Fibroblast of mammary gland (primary cell): ENCODE measurements around the gene TNS4.
A peak's percentile ranks its signal among the peaks of the same experiment; 100 is the strongest.

Source experiments
- DNase-seq: peaks from one replicate; pipeline ENCODE4 v3.0.0-alpha.2; 2010; ENCODE audit warnings: low read depth
- H3K4me3 ChIP-seq: 2 replicates; pipeline ENCODE4 v1.5.1; 2011; ENCODE audit warnings: low read depth, mild to moderate bottlenecking, low read length, moderate library complexity; ENCODE audit not compliant: control insufficient read depth
- CTCF ChIP-seq: conservative IDR thresholded peaks from 2 replicates; pipeline ENCODE4 v1.5.1; 2011; ENCODE audit warnings: low read depth, low read length, inconsistent platforms; ENCODE audit not compliant: control insufficient read depth, insufficient read depth

The TNS4 gene

GRCh38 chr17:40509626-40510327 lies 8.4 kb upstream of the TNS4 start:
- peak; percentile 44 for DNase-seq
- H3K4me3 ChIP-seq, result no peak overlapping the region
- no peak for TF ChIP-seq CTCF

- no peak for DNase-seq
- no peak overlapping the region for H3K4me3 ChIP-seq
- no peak for TF ChIP-seq CTCF
Measured at GRCh38 chr17:40506786-40507185, 5.4 kb upstream of the TNS4 start.

- TF ChIP-seq CTCF, result no peak
- H3K4me3 ChIP-seq, result no peak overlapping the region
- DNase-seq, result no peak
Measured at GRCh38 chr17:40503154-40503553, 1.7 kb upstream of the TNS4 start.

DNA sequence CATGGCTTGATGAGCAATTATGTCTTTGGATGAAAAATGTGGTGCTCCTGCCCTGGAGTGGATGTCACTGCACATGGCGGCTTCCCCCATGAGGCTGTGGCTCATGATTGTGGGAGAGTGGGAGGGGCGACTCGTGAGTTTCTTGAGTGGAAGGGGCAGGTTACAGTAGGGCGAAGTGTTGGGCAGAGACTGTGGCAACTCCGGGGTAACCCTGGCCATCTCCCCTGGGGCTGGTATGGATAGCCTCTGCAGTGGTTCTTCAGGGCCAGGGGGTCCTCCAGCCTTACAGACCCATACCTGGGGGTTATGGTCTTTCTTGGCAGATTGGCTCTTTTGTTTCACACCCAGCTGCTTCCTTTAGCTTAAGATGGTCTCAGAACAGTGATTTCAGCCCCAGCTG lies 1.3 kb upstream of the TNS4 start:
- DNase-seq, result no peak
- TF ChIP-seq CTCF, result no peak
- H3K4me3 ChIP-seq, result no peak overlapping the region

GRCh38 chr17:40500709-40501108 lies 714 bp downstream of the TNS4 start:
- DNase-seq, result no peak
- no peak for TF ChIP-seq CTCF
- no peak overlapping the region for H3K4me3 ChIP-seq

DNA sequence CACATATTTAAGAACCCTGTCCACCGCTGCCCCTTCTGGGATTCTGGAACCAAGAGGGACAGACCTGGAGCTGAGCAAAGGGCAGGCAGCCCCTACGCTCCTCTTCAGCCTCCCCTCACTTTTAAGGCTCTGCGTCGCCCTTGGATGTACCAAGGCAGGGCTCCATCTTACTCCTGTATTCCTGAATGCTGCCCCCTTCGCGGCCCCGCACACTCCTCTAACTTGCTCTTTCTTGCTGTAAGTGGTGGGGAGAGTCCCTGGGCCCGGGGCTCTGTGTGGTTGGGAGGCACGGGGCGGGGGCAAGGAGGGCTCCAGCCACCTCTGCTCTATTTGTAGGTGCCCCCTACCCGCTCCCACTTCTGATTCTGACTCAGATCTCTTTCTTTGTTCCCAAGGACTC lies 1.2 kb downstream of the TNS4 start:
- H3K4me3 ChIP-seq, result no peak overlapping the region
- no peak for DNase-seq
- no peak for TF ChIP-seq CTCF

GRCh38 chr17:40499551-40500189 lies 1.8 kb downstream of the TNS4 start:
- H3K4me3 ChIP-seq, result no peak overlapping the region
- no peak for TF ChIP-seq CTCF
- peak; percentile 58 for DNase-seq
